ENCODE measurements around the gene HHLA2.

Gene HHLA2

GRCh38 chr3:108391917-108392593, 95.7 kb downstream of the HHLA2 start:
- in situ Hi-C loops (cut with MboI; ENCODE audit: low sequenced_read_pairs) = no loop called here

- in situ Hi-C loops (cut with MboI; ENCODE audit: low sequenced_read_pairs) = no loop called here
Observed at GRCh38 chr3:108393128-108393900, 97.0 kb downstream of the HHLA2 start.

GRCh38 chr3:108394016-108394415, 97.7 kb downstream of the HHLA2 start:
- in situ Hi-C loops (cut with MboI; ENCODE audit: low sequenced_read_pairs) = no loop called here

DNA sequence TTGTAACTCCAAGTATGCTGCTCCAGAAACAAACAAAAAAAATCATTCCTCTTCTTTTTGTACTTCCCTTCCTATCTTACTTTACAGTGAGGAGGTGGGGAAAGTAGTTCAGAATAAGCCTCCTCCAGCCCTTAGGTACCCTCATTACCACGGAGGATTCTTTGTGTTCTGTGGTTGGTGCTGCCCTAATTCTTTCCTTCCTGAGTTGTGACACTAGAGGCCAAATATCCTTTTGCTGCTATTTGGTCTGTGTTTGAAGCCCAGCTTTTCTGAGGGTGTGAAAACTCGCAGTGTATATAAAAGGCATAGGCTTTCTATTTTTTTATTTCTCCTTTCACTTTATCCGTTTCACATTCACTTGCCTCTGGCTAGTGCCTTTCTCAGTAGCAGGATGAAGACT, 98.2 kb downstream of the HHLA2 start:
- in situ Hi-C loops (cut with MboI; ENCODE audit: low sequenced_read_pairs) = no loop called here

DNA sequence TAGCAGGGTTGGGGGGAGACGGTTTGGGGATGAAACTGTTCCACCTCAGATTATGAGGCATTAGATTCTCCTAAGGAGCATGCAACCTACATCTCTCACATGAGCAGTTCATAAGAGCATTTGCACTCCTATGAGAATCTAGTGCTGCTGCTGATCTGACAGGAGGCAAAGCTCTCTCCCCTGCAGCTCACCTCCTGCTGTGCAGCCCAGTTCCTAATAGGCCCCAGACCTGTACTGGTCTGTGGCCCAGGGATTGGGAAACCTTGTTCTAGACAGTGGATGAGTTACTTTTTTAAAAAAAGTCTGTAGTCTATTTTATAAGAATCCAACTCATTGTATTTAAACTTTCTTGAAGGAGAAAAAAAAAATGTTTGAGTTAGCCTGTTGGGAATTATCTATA, 100.0 kb downstream of the HHLA2 start:
- in situ Hi-C loops (cut with MboI; ENCODE audit: low sequenced_read_pairs) = no loop called here

DNA sequence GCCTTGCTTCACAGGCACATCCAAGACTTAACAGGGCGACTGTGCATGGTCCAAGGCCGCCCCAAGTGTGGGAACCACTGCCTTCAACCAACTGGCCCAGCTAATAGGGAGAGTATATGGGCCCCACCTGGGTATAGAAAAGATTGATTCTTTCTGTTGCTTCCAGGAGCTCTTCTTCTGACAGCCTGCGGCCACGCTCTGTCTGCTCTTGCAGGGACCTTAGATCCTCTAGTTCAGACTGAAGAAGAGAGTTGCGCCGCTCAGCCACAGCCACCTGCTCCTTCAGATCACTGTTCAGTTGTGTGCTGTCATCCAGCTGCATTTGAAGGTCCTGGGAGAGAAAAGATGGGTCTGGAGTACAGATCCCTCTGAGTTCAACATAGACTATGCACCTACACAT, 102.2 kb downstream of the HHLA2 start:
- in situ Hi-C loops (cut with MboI; ENCODE audit: low sequenced_read_pairs) = no loop called here

DNA sequence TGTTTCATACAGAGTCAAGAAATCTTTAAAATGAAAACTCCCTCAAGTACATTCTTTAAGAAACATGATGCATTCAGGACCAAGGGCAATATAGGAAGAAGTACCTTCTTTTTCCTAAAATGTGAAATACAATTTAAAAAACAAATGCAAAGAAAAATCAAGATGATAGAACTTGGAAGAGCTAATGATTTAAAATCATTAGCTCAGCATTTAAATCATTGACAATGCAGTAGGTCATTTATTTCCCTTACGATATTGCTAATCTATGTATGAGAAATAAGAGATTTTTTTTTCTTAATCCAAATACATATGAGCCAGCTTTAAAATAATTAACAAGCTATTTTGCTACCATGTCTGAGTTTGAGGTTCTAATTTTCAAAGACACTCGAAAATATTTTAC, 105.5 kb downstream of the HHLA2 start:
- in situ Hi-C loops (cut with MboI; ENCODE audit: low sequenced_read_pairs) = no loop called here

GRCh38 chr3:108403198-108403597, 106.8 kb downstream of the HHLA2 start:
- in situ Hi-C loops (cut with MboI; ENCODE audit: low sequenced_read_pairs) = no loop called here

GRCh38 chr3:108403686-108404345, 107.5 kb downstream of the HHLA2 start:
- in situ Hi-C loops (cut with MboI; ENCODE audit: low sequenced_read_pairs) = no loop called here

DNA sequence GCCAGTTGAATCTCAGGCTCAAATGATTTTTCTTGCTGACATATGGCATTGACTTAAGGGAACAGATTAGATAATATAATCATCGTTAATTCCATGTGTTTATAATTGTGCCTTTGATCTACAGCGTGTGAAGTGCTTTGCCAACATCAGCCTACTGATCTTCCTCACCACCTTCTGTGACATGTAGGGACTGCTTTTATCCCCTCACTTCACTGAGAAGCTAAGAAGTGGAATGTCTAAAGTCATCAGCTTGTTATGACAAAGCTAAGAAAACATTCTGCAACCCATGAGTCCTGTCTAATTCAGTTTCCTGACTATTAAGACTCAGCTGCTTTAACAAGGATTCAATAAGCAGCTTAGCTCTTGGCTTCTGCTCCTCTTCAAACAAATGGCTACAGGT, 108.0 kb downstream of the HHLA2 start:
- in situ Hi-C loops (cut with MboI; ENCODE audit: low sequenced_read_pairs) = no loop called here

DNA sequence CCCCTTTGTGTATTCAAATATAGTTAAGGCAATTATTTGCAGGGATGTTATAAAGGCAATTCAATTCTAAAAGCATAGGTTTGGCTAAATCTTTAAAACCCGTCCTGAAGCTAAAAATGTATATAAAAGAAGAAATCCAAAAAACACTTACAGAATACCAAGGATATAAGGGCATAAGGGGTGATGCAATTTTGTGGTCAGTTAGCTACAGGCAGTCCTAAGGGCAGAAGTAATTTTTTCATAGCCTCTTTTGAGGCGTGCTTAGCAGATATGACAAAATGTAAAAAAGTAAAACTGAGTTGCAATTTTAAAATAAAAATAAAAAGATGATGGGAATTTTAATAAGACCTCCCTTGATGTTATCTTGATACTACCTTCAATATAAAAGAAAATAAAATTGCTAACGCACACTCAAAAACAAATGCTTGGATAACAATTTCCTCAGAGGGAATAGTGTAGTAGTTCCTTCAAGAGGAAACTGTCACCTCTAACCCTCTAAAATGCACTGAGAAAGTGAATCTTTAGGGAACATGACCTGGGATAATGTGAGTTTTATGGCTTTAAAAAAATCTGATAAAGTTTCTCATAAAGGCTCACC, 109.8 kb downstream of the HHLA2 start:
- in situ Hi-C loops (cut with MboI; ENCODE audit: low sequenced_read_pairs) = no loop called here

DNA sequence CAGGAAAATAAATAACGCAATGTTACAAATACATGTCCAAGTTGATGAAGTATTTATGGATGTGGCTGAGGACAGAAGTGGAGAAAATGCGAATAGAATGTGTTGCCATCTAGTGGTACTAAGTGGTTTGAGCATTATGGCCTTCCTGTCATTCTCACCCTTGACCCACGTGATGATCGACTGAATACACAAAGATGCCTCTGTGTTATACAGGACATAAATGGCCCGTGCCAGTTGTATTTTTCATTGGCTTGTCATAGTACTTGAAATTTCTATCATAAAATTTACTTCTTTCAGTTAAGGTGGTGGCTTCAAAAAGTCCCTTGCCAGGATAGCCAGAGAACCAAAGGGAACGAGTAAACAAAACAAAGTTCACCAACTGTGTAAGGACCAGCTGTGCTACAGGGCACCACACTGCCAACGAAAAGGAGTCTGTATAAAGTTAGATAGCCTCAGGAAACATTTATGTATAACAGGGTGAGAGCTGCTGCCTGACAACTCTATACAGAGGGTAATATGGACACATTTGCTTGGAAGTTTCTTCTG, 110.4 kb downstream of the HHLA2 start:
- in situ Hi-C loops (cut with MboI; ENCODE audit: low sequenced_read_pairs) = no loop called here

GRCh38 chr3:108407886-108408285, 111.5 kb downstream of the HHLA2 start:
- in situ Hi-C loops (cut with MboI; ENCODE audit: low sequenced_read_pairs) = no loop called here

- in situ Hi-C loops (cut with MboI; ENCODE audit: low sequenced_read_pairs) = no loop called here
Observed at GRCh38 chr3:108408883-108409799, 112.8 kb downstream of the HHLA2 start.

GRCh38 chr3:108409800-108410178, 113.4 kb downstream of the HHLA2 start:
- in situ Hi-C loops (cut with MboI; ENCODE audit: low sequenced_read_pairs) = no loop called here

DNA sequence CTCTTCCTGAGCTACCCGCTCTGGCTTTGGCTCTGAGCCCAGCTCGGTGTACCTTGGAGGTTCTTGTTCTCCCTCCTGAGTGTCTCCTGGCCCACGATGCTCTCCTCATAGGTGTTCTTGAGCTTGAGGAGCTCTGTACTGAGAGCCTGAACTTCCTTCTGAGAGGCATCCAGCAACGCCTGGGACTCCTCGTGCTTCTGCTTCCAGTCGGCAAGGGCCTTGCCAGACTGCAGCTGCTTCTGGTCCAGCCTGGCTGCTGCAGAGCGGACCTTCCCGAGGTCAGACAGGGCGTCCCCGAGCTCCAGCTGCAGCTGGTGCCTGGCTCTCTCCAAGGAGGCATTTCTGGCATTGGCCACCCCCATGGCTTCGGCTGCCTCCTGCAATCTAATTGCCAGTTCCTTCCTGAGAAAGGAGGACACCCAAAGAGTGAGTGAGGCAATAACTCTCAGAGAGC, 114.2 kb downstream of the HHLA2 start:
- in situ Hi-C loops (cut with MboI; ENCODE audit: low sequenced_read_pairs) = no loop called here

DNA sequence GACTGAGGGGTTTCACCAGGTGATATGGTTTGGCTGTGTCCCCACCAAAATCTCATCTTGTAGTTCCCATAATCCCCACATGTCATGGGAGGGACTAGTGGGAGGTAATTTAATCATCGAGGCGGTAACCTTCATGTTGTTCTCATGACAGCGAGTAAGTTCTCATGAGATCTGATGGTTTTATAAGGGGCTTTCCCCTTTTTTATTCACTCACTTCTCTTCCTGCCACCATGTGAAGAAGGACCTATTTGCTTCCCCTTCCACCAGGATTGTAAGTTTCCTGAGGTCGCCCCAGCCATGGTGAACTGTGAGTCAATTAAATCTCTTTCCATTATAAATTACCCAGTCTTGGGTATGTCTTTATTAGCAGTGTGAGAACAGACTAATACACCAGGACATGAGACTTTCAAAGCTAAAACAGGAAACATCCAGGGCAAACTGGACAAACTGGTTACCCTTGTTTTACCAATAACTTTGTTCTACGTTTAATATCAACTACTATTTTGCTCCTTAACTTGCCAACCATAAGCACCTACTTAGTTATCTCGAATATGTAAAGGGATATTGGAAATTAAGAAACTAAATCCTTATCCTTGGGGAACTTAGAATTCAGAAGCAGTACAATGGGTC, 115.9 kb downstream of the HHLA2 start:
- in situ Hi-C loops (cut with MboI; ENCODE audit: low sequenced_read_pairs) = no loop called here

DNA sequence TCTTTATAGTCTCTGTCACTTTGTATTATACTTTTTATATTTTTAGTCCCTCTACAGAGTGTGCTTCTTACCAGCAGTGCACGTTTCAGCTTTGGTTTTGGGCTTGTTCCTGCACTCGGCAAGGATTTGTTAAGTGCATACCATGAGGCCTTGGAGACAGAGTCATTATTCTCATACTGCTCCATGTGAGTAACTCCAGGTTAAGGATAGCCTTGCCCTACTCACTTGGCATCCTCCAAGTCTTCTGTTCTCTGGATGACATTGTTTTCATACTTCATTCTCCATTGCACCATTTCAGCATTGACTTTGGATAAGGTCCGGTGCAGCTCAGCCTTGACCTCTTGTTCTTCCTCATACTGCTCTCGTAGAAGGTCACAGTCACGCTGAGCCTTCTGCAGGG, 117.7 kb downstream of the HHLA2 start:
- in situ Hi-C loops (cut with MboI; ENCODE audit: low sequenced_read_pairs) = no loop called here

GRCh38 chr3:108415661-108416060, 119.3 kb downstream of the HHLA2 start:
- in situ Hi-C loops (cut with MboI; ENCODE audit: low sequenced_read_pairs) = no loop called here

Measured in hTERT RPE-1 (cell line).